Suppressor macrophage treated with lipopolysaccharide for 4 hours (primary cell): ENCODE measurements around the gene CAMK2G.

Source experiments
- DNase-seq: peaks from one replicate; pipeline ENCODE4 v3.0.0-alpha.2; 2020

Gene CAMK2G

DNA sequence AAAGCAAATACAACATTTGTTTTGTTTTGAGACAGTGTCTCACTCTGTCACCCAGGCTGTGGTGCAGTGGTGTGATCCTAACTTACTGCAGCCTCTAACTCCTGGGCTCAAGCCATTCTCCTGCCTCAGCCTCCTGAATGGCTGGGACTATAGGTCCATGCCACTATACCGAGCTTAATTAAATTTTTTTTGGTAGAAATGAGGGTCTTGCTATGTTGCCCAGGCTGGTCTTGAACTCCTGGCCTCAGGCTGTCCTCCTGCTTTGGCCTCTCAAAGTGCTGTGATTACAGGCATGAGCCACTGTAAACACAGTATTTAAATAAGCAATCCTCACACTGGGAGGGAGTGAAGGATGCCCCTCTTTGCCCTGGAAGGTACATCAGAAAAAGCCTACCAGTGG, 4.0 kb upstream of the CAMK2G start:
- DNase-seq = no peak

DNA sequence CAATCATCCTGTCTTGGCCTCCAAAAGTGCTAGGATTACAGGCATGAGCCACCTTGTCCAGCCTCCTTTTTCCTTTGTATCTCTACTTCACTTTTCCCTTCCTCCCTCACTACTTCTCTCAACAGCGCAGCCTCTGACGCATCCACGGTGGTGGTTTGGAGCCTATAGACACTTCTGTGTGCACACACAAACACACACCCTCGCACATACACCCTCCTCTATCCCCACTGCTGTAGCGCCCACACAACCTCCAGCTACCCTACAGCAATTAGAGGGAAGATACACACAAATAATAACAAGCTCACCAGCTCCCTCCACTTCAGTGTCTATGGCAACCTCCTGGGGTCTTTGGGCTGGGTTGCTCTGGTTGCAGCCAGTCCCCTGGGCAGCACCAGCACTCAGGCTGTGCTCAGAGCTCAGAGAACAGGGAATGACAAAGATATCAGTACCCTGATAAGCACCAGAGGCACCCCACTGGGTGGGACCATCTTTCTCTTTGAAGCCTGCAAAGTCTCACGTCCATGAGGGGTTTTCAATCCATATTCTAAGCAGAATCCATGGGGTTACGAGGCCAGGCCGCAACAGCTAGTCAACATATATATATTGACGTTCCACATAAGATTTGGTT, 3.3 kb upstream of the CAMK2G start:
- no peak for DNase-seq

DNA sequence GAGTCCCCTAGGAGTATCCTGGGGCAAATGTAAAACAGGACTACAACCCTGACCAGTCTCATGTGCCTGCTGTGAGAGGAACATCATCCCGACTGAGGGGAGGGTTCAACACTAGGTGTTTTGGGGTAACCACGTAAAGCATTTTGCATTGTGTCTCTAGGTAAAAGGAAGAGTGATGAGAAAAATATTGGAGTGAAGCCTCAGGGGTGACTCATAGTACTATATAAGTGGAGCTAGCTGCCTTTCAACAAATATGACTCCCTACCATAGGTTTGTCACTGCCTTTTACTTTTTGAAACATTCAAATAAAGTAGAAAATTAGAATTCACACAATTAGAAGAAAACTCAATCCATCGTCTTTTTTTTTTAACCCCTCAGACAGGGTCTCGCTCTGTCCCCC, 2.6 kb upstream of the CAMK2G start:
- no peak for DNase-seq

DNA sequence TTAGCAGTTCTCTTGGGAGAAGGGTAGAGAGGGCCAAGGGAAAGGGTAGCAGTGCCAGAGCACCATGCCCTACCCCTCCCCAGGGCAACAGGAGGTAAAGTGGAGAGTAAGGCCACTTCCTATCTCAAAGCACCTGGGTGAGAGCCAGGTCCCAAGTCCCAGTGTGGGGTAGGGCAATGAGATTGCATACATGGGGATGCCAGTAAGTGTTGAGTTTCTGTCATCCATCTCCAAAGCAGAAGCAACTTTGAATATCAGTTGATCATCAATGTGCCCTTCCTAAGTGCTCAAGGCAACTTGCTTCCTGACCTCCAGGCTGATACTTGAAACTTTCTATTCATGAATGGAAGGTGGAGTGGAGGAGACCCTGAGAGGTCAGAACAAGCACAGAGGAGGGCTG, 2.2 kb upstream of the CAMK2G start:
- DNase-seq = no peak

DNA sequence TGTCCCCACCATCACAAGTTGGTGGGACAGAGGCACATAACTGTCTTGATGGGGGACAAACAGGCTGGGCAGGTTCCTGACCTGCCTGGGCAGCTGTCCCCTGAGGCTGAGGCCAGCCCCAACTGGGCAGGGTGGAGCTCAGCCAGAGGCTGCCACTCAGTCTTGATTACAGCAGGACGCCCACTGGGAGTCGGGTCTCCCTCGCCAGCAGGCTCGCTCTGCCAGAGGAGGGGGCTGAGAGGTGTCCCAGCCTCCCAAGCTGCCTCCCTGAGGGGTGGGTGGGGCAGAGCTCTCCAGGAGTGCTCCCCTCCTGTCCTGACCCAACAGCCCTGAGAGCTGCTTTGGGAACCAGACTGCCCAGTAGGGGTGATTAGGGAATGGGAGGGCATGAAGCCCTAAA, 1.8 kb upstream of the CAMK2G start:
- DNase-seq = no peak

DNA sequence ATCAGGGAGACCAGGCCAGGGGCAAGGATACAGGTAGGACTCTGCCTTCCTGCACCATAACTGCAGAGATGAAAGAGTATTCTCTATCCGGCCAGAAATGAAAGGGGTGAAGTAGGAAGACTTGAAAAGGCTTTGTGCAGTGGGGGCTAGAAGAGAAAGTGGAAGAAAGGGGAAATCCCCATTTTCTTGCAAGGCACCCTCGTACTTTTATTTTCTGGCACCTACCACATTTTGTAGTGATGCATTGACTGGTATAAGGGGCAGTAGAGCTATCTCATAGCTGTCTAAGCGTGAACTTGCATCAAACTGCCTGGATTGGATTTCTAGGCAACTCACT, 752 bp upstream of the CAMK2G start:
- DNase-seq = peak; percentile 60

DNA sequence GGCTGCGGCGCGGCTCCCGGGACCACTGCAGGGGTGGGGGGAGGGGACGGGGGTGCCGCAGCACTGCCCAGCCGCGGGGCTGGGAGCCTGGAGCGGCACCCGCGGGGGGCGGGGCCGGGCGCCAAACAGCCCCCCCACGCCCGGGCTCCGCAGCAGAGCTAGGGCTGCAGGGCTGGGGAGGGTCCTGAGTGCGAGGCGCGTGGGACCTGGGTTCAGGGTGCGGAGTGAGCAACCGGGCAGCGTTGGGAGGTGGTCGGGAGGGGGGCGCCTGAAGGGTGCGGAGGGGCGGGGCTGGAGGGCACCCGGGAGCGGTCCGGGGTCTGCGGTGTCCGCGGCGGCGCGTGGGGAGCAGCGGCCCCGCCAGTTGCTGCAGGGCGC, 528 bp downstream of the CAMK2G start:
- DNase-seq = no peak

DNA sequence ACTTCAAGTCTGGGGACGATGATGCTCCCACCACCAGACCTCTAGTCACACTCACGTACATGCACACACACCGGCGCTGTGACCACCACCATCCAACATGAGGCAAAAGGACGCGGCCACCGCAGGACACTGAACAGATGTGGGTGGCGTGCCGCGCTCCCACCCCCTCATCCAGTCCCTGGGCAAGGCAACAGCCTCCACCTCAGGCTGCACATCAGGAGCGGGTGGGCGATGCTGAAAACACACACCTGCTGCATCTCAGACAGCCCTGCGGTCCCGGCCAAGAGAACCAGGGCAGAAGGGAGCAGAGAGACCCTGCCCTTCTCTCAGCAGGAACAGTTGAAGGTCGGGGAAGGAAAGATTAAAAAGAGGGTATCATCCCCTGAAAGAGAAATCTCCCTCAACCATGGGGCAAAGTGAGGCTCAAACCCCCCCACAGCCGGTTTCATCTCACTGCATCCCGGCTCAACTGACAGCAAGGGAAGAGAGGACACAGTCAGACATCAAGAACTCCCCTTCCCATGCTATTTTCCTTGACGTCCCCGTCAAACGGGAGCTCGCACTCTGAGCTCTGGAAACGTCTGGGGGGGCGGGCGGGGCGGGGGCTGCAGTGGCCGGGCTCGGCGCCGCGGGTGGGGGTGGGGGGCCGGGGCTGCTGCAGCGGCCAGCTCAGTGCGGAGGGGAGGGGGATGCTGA, 1.1 kb downstream of the CAMK2G start:
- no peak for DNase-seq

DNA sequence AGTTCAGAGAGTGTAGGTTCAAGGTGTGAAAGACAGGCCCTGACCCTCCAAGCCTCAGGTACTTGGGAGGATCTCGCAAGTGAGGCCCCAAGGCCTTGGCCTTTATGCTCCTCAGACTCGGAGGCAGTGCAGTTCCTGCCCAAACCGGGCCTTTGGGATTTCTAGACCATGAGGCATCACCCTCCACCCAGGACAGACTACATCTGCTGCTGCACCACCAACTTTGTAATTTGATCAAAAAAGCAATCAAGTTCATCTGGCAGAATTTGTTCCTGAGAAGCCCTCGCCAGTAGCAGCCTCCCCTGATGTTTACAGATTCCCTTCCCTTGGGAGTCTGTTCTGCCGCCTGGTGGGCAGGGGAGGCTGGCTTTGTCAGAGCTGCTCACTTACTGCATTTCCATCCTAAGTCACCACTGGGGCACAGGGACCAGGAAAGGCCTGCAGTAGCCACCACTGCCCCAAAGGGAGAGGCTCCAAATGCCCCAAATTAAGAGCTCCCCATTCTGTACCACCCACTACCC, 2.1 kb downstream of the CAMK2G start:
- DNase-seq = no peak

DNA sequence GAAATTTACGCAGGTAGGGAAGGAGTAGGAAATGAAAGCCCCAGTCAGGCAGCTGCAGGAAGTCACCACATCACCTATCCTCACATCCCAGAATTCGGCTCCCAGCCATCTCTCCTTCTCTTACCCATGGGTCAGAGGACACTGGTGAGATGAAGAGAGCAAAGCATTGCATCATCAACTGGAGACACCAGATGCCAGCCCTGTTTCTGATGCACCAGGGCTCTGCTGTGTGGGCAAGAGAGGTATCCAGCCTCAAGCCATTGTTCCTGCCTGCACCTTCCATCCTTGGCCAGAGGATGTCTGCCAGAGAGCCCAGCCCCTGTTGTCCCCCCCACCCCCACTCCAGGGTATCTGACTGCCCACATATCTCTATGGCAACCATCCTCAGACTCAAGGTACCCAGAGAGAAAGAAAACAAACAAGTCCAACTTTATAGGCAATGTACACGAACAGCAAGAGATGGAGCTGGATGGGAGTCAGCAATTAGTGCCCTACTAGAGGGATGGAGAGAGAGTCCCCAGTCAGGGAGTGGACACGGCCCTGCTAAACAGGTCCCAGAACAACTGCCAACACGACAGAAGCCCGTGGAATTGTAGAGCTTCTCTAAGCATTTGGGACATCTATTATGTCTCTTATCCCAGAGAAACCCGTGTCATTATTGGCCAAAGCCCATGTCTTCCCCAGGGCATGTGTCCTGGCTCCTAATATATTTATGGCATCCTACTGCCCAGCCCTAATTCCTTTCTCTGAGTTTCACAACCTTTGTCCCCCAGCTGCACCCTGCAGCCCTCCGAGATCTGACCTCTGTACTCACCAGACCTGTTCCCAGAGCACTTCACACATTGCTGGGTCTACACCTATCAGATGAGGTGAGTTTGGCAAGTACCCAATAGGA, 2.8 kb downstream of the CAMK2G start:
- no peak for DNase-seq

DNA sequence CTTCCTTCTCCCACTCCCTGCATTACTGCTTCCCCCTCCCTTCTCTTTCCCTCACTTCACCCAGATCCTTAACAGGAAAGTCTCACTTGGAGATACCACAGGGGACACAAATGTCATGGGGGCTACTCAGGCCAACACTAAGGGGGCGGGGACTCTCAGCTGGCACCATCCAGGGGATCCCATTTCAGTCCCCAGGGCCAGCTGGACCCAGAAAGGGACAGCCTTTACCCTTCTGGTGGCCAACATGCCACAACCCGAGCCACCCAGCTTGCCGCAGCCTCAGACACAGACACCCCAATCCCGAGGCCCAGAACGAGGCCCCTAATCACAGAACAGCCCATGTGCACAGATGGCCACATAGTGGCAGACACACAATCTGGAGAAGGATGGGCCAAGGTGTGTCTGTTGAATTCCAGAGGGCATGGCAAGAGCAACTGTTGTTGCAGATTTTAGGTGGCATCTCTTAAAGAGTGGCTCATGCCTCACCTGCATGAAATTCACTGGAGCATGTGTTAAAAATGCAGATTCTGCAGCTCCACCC, 5.6 kb downstream of the CAMK2G start:
- DNase-seq = no peak

DNA sequence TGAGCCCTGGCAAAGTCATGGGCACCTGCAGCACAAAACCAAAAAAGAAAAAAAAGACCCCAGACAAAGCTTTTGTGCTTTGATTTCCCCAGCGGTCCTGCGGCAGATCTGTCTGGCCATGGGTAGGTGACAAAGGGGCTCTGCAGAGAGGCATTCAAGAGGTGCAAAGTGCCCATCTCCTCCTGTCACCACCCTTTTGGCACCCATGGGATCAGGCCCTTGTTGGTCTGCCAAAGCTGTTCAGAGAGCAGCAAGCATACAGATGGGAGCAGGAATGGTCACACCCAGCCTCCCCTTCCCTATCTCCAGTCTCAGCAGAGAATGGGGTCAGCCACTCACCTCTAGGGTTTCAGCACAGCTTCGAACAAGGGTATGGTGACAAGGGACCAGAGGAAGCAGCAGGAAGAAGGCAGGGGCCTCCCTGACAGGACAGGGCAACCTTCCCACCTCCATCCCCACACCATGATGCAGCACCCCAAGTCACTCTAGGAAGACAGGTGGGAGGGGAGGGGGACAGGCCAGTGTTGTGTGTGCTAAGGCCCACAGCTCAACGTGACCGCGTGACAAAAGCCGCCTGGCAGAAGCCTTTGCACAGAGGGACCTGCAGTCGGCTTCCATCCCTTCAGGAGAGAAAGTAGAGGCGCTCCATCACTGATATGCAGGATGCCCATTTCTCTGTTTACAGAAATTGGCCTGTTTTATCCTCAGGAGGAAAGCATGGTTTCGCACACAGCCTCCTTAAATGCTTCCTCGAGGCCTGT, 6.3 kb downstream of the CAMK2G start:
- no peak for DNase-seq

DNA sequence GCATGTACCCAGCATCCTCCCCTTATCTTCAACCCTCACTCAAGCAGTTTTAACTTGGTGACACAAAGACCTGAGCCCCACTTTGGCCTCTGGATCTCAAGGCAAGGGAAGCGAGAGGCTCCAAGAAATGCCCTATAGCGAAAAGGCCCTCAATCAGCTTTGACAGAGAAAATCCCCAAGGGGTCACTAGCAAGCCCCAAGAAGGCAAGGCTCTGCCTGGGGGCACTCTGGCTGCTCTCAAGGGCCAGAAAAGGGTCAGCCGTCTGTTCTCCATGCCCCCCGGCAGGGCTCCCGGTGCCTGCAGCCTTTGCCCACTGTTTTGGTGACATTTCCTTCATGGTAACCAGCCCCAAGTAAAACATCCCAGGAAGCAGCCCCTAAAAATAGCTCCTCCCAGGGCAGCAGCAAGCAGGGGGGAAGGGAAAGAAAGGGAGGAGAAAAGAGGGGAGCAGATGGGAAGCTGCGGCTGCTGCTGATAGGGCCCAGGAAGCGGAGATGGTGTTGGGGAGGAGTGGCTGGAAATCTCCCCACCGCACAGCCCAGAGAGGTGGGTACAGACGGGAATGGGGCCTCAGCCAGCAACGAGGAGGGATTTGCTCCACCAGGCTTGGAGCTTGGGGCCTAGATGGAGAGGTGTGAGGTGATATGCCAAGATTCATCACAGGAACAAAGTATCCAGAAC, 7.1 kb downstream of the CAMK2G start:
- no peak for DNase-seq

DNA sequence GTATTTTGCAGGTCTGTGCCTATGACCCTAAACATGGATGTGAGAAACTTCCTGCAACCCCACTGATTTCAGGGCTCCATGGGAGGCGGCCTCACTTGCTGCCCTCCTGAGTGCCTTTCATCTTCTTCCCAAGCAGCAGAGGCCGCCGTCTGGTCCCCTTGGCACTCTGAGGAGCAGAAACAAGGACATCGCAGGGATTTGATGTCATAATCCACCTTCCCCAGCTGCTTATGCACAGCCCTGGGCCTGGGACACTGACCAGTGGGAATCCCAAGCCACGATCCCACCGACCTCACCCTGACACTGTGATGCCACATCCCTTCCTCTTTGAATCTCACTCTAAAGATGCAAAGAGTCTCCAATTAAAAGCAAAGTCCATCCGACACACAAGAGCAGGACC, 7.7 kb downstream of the CAMK2G start:
- DNase-seq = no peak

DNA sequence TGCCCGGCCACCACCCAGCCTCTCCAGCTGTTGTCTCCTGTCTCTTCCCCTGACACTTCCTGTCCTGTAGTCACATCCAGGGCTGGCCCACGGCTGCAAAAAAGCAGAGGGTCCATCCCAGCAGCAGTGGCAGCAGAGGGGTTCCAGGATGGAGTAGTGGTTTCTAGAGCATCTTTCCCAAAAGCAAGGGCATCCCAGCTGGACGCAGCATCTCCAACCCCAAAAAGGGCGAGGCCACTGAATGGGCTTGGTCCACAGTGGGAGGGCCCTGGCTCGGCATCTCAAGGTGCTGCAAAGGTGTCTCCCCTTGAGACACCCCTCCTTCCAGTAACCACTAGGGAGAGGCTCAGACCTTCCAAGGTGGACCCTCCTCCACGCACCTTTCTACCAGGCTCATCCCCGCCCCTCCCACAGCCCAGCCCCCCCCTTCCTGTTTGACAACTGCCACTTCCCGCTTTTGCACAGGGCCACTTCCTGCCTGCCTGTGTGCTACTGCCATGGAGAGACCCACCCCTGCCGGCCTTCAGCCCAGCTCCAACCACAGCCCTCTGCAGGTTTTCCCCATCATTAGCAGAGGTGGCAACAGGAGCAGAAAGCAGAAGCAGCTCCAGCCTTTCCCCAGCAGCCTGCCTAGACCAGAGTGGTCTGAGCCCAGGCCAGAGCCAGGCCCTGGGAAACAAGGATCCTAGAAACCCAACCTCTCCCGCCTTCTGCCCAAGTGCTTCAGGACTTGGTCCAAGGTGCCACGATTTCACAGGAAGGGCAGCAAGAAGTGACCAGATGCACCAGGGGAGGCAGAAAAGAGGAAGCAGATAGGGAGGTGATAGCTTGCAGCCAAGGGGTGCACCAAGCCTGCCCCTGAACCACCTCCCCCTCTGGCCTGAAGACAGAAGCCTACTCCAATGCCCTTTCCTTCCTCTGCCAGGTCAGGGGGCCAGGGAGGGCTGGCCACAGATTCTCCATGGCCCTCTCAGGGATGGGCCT, 8.6 kb downstream of the CAMK2G start:
- DNase-seq = peak; percentile 65

DNA sequence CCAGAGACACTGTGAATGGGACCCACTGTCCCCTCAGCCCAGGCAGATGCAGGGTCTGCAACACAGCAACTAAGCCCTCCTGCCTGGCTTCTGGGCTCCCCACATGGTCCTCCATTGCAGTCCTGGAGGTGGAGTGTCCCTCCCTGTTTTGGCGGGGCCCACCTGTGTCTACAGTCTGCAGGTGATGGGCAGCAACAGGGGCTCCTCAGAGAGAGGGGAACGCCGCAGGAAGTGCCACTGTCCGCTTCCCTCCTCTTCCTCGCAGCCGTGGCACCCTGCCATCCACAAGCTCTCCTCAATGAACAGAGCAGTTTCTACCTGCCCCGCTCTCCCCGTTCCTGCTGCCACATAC, 9.3 kb downstream of the CAMK2G start:
- DNase-seq = no peak

DNA sequence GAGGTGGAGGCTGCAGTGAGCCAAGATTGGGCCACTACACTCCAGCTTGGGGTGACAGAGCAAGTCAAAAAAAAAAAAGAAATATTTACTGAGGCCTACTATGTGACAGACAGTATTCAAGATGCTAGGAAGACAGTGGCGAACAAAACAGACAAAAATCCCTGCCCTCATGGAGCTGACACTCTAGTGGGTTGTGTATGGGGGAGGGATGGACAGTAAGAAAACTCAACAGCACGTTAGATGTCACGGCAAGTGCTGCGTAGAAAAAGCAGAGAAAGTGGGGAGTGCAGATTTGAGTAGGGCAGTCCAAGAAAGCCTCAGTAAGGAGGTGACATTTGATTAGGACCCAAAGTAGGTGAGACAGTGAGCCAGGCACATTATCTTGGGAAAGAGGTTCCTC, 10.1 kb downstream of the CAMK2G start:
- no peak for DNase-seq

DNA sequence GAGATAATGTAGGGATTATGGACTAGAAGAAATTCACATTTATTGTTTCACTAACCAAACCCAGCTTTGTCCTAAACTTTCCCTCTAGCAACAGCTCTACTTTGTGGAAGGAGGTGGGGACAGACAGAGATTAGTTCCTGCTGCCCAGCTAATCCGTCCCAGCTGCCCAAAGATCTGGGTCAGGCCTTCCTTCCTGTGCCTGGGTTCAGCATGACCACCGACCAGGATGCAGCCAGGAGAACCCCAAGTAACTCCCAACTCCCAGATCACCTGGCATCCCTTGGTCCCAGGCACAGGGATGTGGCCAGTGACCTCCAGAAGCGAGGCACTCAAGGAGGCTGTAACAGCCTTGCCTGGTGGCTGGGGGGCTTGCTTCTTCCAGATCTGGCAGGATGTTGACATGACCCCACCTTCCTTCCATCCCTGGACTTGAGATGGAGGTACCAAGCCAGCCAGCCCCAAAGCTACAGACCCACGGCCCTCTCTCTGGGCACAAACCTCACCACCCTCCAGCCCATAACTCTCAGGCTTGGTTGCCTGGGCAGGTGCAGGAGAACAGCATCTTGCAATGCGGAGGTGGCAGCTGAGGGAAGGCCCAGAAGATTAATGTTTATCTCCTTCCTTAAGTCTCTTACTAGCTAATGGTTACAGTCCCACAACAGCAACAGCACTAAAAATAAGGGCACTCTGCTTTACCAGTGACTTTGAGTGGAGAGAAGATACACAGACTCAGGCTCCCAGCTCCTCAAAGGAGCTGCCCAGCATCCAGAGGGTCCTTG, 11.1 kb downstream of the CAMK2G start:
- no peak for DNase-seq

DNA sequence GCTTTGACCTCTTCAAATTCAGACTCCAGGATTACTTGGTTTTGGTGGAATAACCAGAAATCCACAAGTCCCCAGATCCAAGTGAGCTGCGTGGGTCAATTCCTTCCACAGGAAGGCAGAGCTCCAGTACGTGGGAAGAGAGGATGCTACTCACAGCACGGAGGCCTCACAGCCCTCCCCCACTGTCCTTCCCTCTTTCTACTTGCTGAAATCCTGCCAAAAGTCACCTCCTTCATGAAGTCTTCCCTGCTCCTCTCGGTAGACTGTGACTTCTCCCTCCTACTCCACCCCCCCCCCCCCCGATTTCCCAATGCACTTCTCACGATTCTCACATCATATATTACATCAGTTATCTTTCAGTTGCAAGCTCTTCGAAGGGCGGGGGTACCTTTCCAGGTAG, 12.3 kb downstream of the CAMK2G start:
- peak; percentile 51 for DNase-seq

DNA sequence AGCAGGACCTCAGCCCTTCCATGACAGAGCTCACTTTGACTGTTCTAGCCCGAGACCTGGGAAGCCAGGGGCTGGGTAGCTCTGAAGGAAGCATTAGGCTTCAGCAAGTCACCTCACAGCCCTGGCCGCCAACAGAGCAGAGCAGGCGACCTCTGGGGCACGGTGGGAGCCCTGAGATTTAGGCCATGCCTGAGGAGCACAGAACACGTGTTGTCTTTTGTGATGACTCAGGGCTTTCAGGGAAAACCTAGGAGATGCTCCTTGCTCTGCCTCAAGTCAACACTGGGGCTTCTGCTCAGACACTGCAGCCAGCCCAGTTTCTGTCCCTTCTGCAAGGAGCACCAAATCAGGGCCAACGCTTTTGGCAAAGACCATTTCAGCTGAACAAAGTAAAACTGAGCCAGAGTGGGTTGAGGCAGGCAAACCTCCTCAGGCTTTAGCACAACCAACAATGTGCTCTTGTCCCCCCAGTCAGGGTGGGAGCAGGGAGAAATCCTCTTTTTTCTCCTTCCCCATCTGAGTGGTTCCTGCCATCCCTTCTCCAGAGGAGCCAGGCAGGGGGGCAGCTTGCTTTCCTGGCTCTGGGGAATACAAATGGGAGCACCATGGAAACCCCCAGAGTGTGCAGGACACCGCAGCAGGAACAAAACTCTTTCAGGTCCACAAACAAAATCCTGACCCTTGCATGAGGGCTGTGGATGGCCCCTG, 14.4 kb downstream of the CAMK2G start:
- no peak for DNase-seq
